ENCODE data around the gene HEG1. TPM values are rescaled to one million over a fixed set of nuclear protein-coding genes. Genes with fewer than 3 reads are reported as not detected.
"Not testable (repeated sequence)": the region's sequence is repeated elsewhere in the genome, so short reads cannot be mapped to it uniquely, and the experiment has no call there.

Gene HEG1
- total RNA-seq, 2 experiments from 2014 or later: 20.7 to 21.4 TPM

DNA sequence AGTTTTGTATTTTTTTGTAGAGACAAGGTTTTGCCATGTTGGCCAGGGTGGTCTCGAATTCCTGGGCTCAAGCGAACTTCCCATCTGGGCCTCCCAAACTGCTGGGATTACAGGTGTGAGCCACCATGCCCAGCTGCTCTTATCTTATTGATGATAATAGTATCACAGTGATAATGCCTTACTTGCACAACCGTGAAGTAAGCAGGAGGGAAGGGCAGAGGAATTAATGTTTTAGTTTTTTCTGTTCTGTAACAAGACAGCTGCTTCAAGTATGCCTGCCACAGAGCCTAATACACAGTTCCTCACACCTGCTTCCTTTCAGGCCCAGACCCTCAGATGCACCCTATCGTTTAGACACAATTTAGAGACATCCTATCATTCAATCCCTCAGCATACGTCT, 95.1 kb downstream of the HEG1 start:
- H3K4me3 Mint-ChIP-seq: no peak overlapping the region

DNA sequence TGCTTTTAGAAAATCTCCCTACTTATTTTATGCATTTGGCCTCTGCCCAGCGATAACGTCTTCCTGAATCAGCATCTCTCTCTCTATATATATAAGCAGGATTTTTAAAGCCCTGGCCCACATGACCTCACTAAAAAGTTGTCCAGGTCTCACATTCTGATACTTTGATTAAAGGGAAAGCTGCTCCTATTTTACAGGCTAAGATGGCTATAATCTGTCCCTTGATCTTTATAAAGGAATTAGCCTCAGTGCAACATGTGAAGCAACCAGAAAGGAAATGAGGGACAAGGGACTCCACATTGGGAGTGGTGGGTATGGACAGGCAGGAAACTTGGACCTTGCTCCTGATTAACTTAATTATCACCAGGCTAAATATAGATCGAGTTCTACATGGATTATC, 95.7 kb downstream of the HEG1 start:
- Mint-ChIP-seq H3K27me3 (peaks cover 4% of the 10 kb centered on the region), H3K4me1 (peaks cover 6% of the 10 kb centered on the region), H3K27ac (no peak overlapping the region), H3K36me3 (no peaks in the 10 kb centered on the region), H3K9me3 (no peaks in the 10 kb centered on the region), H3K4me3 (no peak overlapping the region)
- DNase-seq: no peak

More for the DNA sequence above, 95.1 kb downstream of the HEG1 start:
- Mint-ChIP-seq H3K27ac (no peak overlapping the region), H3K36me3 (no peaks in the 10 kb centered on the region), H3K27me3 (peaks cover 4% of the 10 kb centered on the region), H3K4me1 (peaks cover 6% of the 10 kb centered on the region), H3K9me3 (no peaks in the 10 kb centered on the region)
- no peak for DNase-seq

DNA sequence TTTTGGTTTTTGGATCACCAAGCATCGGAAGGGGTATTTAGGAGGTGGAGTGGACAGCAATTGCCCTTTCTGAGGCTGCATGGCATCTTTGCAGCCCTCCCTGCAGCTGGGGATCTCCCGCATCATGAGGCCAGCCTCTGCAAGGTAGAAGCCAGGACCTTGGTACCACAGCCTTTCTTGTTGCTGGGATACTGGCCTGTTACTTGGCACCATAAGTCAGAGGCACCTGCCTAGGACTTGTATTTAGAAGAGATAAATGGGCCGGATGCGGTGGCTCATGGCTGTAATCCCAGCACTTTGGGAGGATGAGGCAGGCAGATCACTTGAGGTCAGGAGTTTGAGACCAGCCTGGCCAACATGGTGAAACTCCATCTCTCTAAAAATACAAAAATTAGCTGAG, 97.8 kb downstream of the HEG1 start:
- H3K4me3 Mint-ChIP-seq: not testable (repeated sequence)

DNA sequence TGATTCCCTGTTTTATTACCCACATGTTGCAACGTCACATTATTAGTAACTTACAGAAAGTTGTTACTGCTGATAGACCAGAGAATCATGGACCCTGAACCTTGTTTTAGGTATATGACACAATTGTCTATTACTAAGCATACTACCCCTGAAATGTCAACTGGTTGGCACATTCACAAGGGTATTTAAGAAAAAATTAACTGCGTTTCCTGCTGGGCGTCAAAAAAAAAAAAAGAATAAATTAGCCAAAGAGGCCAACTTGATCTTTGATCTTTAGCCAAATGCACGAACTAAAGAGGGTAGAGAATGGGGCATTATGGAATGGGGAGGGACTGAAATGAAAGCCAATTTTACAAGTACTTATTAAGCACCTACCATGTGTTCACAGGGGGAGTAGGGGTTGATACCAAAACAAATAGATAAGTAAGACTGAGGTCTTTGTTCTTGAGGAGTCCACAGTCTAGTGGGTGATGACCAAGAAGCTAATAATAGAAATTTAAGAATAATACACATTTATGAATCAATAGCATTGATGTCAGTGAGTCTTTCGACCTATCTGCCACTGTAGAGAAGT, 103.4 kb downstream of the HEG1 start:
- H3K4me1 Mint-ChIP-seq: no peaks in the 10 kb centered on the region
- no peak overlapping the region for H3K4me3 Mint-ChIP-seq
- H3K9me3 Mint-ChIP-seq: no peaks in the 10 kb centered on the region

More for the DNA sequence above, 97.8 kb downstream of the HEG1 start:
- not testable (repeated sequence) for H3K27me3 Mint-ChIP-seq, H3K36me3 Mint-ChIP-seq, DNase-seq, H3K9me3 Mint-ChIP-seq, H3K4me1 Mint-ChIP-seq, H3K27ac Mint-ChIP-seq

DNA sequence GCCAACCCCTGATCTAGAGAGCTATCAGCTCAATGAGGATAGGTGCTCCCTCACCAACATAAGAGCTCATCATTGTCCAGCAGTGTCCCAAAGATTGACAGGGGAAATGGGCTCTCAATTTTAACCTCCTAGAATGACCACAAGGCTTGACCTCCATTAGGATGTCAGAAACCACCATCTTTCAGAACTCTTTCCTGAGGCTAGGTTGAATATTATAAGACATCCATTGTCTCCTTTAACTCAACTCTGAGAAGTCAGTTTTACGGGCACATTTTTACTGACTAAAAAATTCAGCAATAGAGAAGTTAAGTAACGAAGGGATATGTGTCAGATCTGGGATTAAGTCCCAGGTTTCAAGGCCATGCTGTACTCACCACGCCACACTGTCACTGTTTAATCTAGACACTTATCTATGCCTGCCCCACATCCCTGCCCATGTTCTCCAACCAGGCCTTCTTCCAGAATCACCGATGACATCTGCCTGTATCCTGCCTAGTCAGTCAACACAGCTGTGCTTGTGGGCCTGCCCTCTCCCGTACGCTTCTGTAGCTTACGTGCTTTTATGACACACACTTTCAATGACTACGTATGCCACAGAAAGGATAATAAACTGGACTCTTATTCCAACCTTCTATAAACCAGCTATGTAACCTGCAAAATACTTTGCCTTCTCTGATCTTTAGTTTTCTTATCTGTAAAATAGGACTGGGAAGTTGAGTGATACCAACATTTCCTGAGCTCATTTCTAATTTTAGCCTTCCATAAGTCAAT, 104.1 kb downstream of the HEG1 start:
- no peaks in the 10 kb centered on the region for H3K4me1 Mint-ChIP-seq
- no peak overlapping the region for H3K27ac Mint-ChIP-seq
- H3K36me3 Mint-ChIP-seq: no peaks in the 10 kb centered on the region
- DNase-seq: no peak
- H3K9me3 Mint-ChIP-seq: no peaks in the 10 kb centered on the region
- H3K4me3 Mint-ChIP-seq: no peak overlapping the region
- H3K27me3 Mint-ChIP-seq: no peaks in the 10 kb centered on the region

More for the DNA sequence above, 103.4 kb downstream of the HEG1 start:
- no peak for DNase-seq
- Mint-ChIP-seq H3K27ac (no peak overlapping the region), H3K27me3 (no peaks in the 10 kb centered on the region), H3K36me3 (no peaks in the 10 kb centered on the region)

DNA sequence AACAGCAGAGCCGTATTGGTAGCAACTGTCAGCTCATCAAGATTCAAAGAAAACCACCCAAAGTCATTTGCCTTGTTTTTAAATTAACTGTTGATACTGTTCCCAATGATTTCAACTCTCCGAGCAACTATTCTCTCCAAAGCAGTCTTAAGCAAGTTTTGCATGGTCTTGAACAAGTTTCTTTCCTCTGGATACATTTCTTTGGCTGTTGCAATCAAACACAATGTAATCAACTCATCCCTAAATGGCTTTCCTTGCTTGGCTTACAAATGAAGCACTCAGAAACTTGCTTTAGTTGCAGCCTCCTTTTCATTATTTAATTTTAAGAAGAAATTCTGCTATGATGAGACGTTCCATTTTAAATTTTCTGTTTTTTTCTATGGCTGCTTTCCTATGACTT, 105.8 kb downstream of the HEG1 start:
- H3K36me3 Mint-ChIP-seq: no peaks in the 10 kb centered on the region
- H3K9me3 Mint-ChIP-seq: no peaks in the 10 kb centered on the region
- H3K4me3 Mint-ChIP-seq: no peak overlapping the region

DNA sequence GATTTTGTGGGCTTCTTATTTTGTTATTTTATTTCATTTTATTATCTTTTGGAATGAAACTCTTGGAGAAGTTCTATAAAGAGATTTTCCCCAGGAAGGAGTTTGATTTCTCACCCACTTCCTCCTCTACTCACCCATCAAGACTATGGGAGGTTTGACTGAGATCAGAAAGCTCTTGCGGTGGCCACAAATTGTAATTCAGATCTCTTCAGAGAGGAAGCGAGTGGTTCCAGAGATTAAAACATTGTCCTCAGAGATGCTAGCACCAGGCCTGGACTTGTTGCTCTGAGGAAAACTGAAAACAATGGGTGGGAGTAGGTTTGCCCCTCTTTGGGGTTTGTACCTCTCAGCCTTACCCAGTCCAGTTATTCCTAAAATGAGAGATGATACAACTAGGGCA, 113.2 kb downstream of the HEG1 start:
- peaks cover 10% of the 10 kb centered on the region for H3K27me3 Mint-ChIP-seq
- peaks cover 2% of the 10 kb centered on the region for H3K4me1 Mint-ChIP-seq
- H3K9me3 Mint-ChIP-seq: no peaks in the 10 kb centered on the region
- no peak overlapping the region for H3K27ac Mint-ChIP-seq
- DNase-seq: no peak
- no peaks in the 10 kb centered on the region for H3K36me3 Mint-ChIP-seq
- no peak overlapping the region for H3K4me3 Mint-ChIP-seq

More for the DNA sequence above, 105.8 kb downstream of the HEG1 start:
- no peak for DNase-seq
- Mint-ChIP-seq H3K4me1 (no peaks in the 10 kb centered on the region), H3K27me3 (no peaks in the 10 kb centered on the region), H3K27ac (no peak overlapping the region)

DNA sequence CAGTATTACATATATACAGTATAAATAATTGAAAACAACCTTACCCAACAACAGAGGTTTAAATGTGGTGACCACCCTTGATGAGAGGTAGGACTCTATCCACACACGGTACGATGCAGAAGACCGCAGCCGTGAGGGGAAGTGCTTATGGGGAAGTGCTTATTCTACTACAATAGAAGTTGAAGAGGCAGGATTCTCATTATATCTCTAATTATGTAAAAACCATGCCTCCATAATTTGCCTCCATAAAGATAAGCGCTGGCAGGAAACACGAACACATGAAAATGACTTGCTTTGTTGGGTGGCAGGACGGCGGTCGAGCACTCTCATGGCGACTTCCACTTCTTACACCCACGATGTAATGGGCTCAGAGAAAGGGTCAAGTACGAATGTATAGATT, 114.0 kb downstream of the HEG1 start:
- no peak overlapping the region for H3K27ac Mint-ChIP-seq
- DNase-seq: no peak
- peaks cover 2% of the 10 kb centered on the region for H3K4me1 Mint-ChIP-seq
- no peak overlapping the region for H3K4me3 Mint-ChIP-seq
- H3K9me3 Mint-ChIP-seq: no peaks in the 10 kb centered on the region
- H3K27me3 Mint-ChIP-seq: peaks cover 10% of the 10 kb centered on the region
- H3K36me3 Mint-ChIP-seq: no peaks in the 10 kb centered on the region

DNA sequence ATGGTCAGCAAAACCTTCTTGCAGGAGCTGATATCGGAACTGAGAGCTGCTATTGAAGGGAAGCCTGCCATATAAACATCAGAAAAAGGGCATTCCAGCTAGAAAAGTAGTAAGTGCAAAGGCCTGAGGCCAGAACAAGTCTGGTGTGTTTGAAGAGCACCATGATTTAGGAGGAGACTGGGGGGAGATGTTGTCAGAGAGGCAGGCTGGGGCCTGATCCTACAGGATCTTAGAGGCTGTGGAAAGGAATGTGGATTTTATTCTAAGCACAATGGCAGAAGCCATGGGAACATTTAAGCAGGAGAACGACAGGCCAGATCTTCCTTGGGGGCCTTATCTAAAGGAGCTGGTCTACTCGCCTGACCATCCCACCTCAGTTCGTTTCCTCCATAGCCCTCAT, 116.1 kb downstream of the HEG1 start:
- DNase-seq: no peak
- Mint-ChIP-seq H3K4me1 (peaks cover 2% of the 10 kb centered on the region), H3K9me3 (no peaks in the 10 kb centered on the region), H3K36me3 (no peaks in the 10 kb centered on the region), H3K27ac (no peak overlapping the region), H3K4me3 (no peak overlapping the region), H3K27me3 (peaks cover 14% of the 10 kb centered on the region)

DNA sequence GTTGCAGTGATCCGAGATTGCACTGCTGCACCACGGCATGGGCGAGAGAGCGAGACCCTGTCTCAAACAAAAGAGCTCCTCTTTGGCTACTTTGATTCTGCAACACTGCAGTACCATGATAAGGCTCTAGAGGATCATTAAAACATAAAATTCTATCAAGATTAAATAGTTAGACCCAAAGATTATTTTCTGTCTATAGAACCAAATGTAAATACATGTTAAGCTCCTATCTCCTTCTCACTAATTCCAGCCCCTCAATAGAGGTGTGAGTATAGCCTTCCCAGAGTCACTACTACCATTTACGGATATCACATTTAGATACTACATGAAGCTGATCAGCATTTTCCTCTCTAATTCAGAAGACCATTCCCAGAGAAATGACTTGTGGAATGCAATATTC, 116.9 kb downstream of the HEG1 start:
- no peak overlapping the region for H3K4me3 Mint-ChIP-seq
- peaks cover 2% of the 10 kb centered on the region for H3K4me1 Mint-ChIP-seq
- H3K36me3 Mint-ChIP-seq: no peaks in the 10 kb centered on the region
- no peaks in the 10 kb centered on the region for H3K9me3 Mint-ChIP-seq
- H3K27me3 Mint-ChIP-seq: peaks cover 14% of the 10 kb centered on the region
- no peak for DNase-seq
- no peak overlapping the region for H3K27ac Mint-ChIP-seq

DNA sequence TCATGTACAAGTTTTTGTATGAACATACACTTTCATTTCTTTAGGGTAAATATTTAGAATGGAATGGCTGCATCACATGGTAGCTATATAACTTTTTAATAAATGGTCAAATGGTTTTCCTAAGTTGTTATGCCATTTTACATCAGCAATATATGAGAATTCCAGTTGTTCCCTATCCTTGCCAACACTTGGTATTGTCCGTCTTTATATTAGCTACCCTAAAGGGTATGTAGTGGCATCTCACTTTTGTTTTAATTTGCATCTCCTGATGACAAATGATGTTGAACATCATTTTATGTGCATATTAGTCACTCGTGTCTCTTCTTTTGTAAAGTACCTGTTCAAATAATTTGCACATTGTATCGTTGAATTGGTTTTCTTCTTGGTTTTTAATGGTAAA, 118.7 kb downstream of the HEG1 start:
- Mint-ChIP-seq H3K9me3 (no peaks in the 10 kb centered on the region), H3K27me3 (peaks cover 14% of the 10 kb centered on the region), H3K36me3 (no peaks in the 10 kb centered on the region)

DNA sequence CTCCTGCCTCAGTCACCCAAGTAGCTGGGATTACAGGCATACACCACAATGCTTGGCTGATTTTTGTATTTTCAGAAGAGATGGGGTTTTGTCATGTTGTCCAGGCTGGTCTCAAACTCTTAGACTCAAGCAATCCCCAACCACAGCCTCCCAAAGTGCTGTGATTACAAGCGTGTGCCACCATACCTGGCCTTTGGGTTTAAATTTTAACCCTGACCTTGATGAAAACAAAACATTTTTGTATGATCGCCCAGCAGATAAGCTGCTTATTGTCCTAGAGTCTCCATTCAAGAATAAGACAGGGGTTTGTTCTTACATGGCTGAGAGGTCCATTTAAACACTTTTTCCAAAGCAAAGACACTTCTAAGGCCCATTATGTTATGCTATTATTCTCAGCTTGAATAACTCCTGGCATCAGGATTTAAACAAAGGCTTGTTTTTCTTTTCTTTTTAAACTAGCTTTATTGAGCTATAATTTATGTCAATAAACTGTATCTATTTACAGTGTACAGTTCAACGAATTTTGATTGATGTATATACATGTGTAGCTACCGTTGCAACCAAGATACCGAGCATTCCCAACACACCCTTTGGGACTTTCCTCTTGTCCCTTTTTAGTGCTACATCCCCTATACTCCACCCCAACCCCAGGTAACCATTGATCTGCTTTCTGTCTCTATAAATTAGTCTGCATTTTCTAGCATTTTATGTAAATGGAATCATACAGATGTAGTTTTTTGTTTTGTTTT, 119.8 kb downstream of the HEG1 start:
- peaks cover 14% of the 10 kb centered on the region for H3K27me3 Mint-ChIP-seq
- H3K4me3 Mint-ChIP-seq: no peak overlapping the region
- H3K27ac Mint-ChIP-seq: no peak overlapping the region

More for the DNA sequence above, 118.7 kb downstream of the HEG1 start:
- no peaks in the 10 kb centered on the region for H3K4me1 Mint-ChIP-seq
- H3K4me3 Mint-ChIP-seq: no peak overlapping the region
- no peak overlapping the region for H3K27ac Mint-ChIP-seq
- no peak for DNase-seq

DNA sequence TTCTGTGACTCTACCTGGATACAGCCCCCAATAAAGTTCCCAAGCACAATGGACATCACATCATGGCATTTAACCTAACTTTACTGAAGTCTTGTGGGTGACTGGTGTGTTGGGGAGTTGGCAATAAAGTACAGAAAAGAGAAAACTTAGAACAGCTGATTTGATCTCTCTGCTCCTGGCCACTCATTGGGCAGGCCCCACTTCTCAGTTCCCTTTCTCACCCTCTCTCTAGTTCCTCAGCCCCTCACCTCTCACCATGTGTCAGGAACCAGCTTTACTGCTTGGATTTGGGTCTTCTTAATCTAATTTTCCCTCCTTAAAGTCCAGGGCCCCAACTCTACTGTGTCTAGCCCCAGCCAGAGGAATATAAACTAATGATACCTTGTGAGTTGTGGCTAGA, 120.5 kb downstream of the HEG1 start:
- Mint-ChIP-seq H3K9me3 (no peaks in the 10 kb centered on the region), H3K27ac (no peak overlapping the region), H3K36me3 (no peaks in the 10 kb centered on the region), H3K4me3 (no peak overlapping the region), H3K4me1 (no peaks in the 10 kb centered on the region), H3K27me3 (peaks cover 17% of the 10 kb centered on the region)
- DNase-seq: no peak

More for the DNA sequence above, 119.8 kb downstream of the HEG1 start:
- Mint-ChIP-seq H3K9me3 (no peaks in the 10 kb centered on the region), H3K36me3 (no peaks in the 10 kb centered on the region), H3K4me1 (no peaks in the 10 kb centered on the region)
- DNase-seq: no peak

DNA sequence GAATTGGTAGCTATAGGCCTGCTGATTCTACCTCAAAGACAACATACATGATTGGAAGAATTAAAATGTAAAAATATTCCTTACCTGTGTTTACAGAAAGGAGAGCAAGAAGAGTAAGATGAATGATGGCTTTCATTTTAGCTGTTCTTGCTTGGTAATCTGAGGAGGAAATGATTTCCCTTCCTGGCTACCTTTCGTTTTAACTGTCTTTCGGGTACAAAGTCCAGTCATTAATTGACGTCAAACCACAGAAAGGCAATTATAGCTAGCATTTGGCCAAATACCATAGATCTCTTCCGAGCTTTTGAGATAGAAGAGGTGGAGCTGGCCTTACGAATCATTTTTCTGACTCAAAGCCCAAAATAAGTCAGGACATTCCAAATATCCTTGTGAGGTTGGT, 121.2 kb downstream of the HEG1 start, which contains the start of gene MUC13:
MUC13 (minus strand) TSS at position 175 of the 400 bp plus-strand sequence; CDS start at position 136, 39 bp downstream.
- H3K36me3 Mint-ChIP-seq: no peaks in the 10 kb centered on the region
- H3K9me3 Mint-ChIP-seq: no peaks in the 10 kb centered on the region
- DNase-seq: no peak
- H3K4me1 Mint-ChIP-seq: no peaks in the 10 kb centered on the region
- H3K4me3 Mint-ChIP-seq: no peak within 1 kb of the TSS
- no peak within 1 kb of the TSS for H3K27ac Mint-ChIP-seq
- H3K27me3 Mint-ChIP-seq: peaks cover 21% of the 10 kb centered on the region
